Measurements from ENCODE around the gene ITLN1. TPM values are rescaled to one million over a fixed set of nuclear protein-coding genes. Genes with fewer than 3 reads are reported as not detected.
"Not testable (repeated sequence)": the region's sequence is repeated elsewhere in the genome, so short reads cannot be mapped to it uniquely, and the experiment has no call there.

ITLN1 gene
- total and polyA plus RNA-seq, 4 donors: 0.86 to 110 (median 2.5) TPM

GRCh38 chr1:160879056-160879455 lies 5.9 kb downstream of the ITLN1 start:
- no peak overlapping the region for H3K9ac ChIP-seq (ENCODE audit: insufficient read depth in 1 of 2, low read length in 2 of 2)
- H3K27me3 ChIP-seq (ENCODE audit: control insufficient read depth in 3 of 3, insufficient read depth in 3 of 3, low read length in 2 of 3): no peaks in the 10 kb centered on the region
- ATAC-seq (ENCODE audit: insufficient read depth, low FRiP score): no peak
- peaks cover 0 to 2% (median 0%) of the 10 kb centered on the region in 4 donors for H3K9me3 ChIP-seq (ENCODE audit: control insufficient read depth in 4 of 4, insufficient read depth in 3 of 4, low read length in 3 of 4)
- WGBS, 2 donors: 65 to 77% methylated on average over 8 of the region's 8 CpGs
- no peak overlapping the region for H3K4me3 ChIP-seq
- DNase-seq: no peak
- no peak overlapping the region for H3K27ac ChIP-seq (ENCODE audit: low read depth in 1 of 2, low read length in 1 of 2)
- no peak for TF ChIP-seq CTCF (IDR thresholded peaks at IDR 0.05; ENCODE audit: control extremely low read depth, extremely low read depth)
- no peaks in the 10 kb centered on the region for H3K36me3 ChIP-seq (ENCODE audit: control insufficient read depth in 4 of 4, insufficient read depth in 4 of 4, low read length in 4 of 4)
- H3K4me1 ChIP-seq (ENCODE audit: control insufficient read depth in 5 of 5, insufficient read depth in 5 of 5, low read length in 5 of 5): no peaks in the 10 kb centered on the region

- H3K27ac ChIP-seq (ENCODE audit: low read depth in 1 of 2, low read length in 1 of 2): no peak overlapping the region
- no peak overlapping the region for H3K4me3 ChIP-seq
- no peak for ATAC-seq (ENCODE audit: insufficient read depth, low FRiP score)
- H3K4me1 ChIP-seq (ENCODE audit: control insufficient read depth in 5 of 5, insufficient read depth in 5 of 5, low read length in 5 of 5): no peaks in the 10 kb centered on the region
- no peak for DNase-seq
- no peaks in the 10 kb centered on the region for H3K27me3 ChIP-seq (ENCODE audit: control insufficient read depth in 3 of 3, insufficient read depth in 3 of 3, low read length in 2 of 3)
- peaks cover 0 to 2% (median 0%) of the 10 kb centered on the region in 4 donors for H3K9me3 ChIP-seq (ENCODE audit: control insufficient read depth in 4 of 4, insufficient read depth in 3 of 4, low read length in 3 of 4)
- H3K9ac ChIP-seq (ENCODE audit: insufficient read depth in 1 of 2, low read length in 2 of 2): no peak overlapping the region
- no peaks in the 10 kb centered on the region for H3K36me3 ChIP-seq (ENCODE audit: control insufficient read depth in 4 of 4, insufficient read depth in 4 of 4, low read length in 4 of 4)
- peak; percentile 20 for TF ChIP-seq CTCF (IDR thresholded peaks at IDR 0.05; ENCODE audit: control extremely low read depth, extremely low read depth)
These were observed 7.8 kb downstream of the ITLN1 start for GRCh38 chr1:160877221-160877620.

- no peaks in the 10 kb centered on the region for H3K27me3 ChIP-seq (ENCODE audit: control insufficient read depth in 3 of 3, insufficient read depth in 3 of 3, low read length in 2 of 3)
- H3K36me3 ChIP-seq (ENCODE audit: control insufficient read depth in 4 of 4, insufficient read depth in 4 of 4, low read length in 4 of 4): no peaks in the 10 kb centered on the region
- no peak for DNase-seq
- H3K9me3 ChIP-seq (ENCODE audit: control insufficient read depth in 4 of 4, insufficient read depth in 3 of 4, low read length in 3 of 4): peaks cover 0 to 2% (median 0%) of the 10 kb centered on the region in 4 donors
- no peak for ATAC-seq (ENCODE audit: insufficient read depth, low FRiP score)
- H3K4me3 ChIP-seq: no peak overlapping the region
- H3K4me1 ChIP-seq (ENCODE audit: control insufficient read depth in 5 of 5, insufficient read depth in 5 of 5, low read length in 5 of 5): no peaks in the 10 kb centered on the region
- WGBS, 2 donors: 44 to 52% methylated on average over 5 of the region's 5 CpGs
- no peak overlapping the region for H3K9ac ChIP-seq (ENCODE audit: insufficient read depth in 1 of 2, low read length in 2 of 2)
- TF ChIP-seq CTCF (IDR thresholded peaks at IDR 0.05; ENCODE audit: control extremely low read depth, extremely low read depth): no peak
- H3K27ac ChIP-seq (ENCODE audit: low read depth in 1 of 2, low read length in 1 of 2): no peak overlapping the region
These were observed 8.7 kb downstream of the ITLN1 start for GRCh38 chr1:160876311-160876710.

GRCh38 chr1:160875591-160875990 lies 9.4 kb downstream of the ITLN1 start:
- not testable (repeated sequence) for H3K9me3 ChIP-seq (ENCODE audit: control insufficient read depth in 4 of 4, insufficient read depth in 3 of 4, low read length in 3 of 4); H3K9ac ChIP-seq (ENCODE audit: insufficient read depth in 1 of 2, low read length in 2 of 2); H3K36me3 ChIP-seq (ENCODE audit: control insufficient read depth in 4 of 4, insufficient read depth in 4 of 4, low read length in 4 of 4); DNase-seq; H3K27me3 ChIP-seq (ENCODE audit: control insufficient read depth in 3 of 3, insufficient read depth in 3 of 3, low read length in 2 of 3); H3K4me1 ChIP-seq (ENCODE audit: control insufficient read depth in 5 of 5, insufficient read depth in 5 of 5, low read length in 5 of 5); H3K27ac ChIP-seq (ENCODE audit: low read depth in 1 of 2, low read length in 1 of 2); H3K4me3 ChIP-seq
- ATAC-seq (ENCODE audit: insufficient read depth, low FRiP score): peak; percentile 27
- 65% methylated on average over 4 of the region's 4 CpGs for WGBS, 2 donors
